GM21390 (cell line): ENCODE results near the gene UNC79.
"Not testable (repeated sequence)": the region's sequence is repeated elsewhere in the genome, so short reads cannot be mapped to it uniquely, and the experiment has no call there.

ENCODE experiments used
- ATAC-seq: cut with Tn5 transposase; IDR thresholded peaks from one replicate; pipeline ENCODE4 v1.9.1; 2021; ENCODE audit not compliant: unreplicated experiment

Gene UNC79

DNA sequence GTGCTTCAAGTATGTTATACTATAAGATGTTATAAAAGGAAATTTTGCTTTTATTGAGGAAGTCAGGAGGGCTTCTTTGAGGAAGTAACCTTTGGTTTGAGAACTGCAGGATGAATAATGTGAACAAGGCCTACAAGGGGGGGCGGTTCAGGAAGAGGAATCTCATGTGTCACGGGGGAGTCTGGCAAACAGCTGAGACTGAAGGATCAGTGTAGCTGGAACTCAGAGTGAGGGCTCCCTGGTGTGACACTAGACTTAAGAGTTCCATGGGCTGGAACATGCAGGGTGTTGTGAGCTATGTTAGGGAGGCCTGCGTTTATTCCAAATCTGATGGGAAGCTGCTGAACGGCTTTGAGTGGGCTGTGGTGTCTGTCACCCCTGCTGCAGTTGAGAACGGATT, 62.3 kb downstream of the UNC79 start:
- ATAC-seq = no peak

DNA sequence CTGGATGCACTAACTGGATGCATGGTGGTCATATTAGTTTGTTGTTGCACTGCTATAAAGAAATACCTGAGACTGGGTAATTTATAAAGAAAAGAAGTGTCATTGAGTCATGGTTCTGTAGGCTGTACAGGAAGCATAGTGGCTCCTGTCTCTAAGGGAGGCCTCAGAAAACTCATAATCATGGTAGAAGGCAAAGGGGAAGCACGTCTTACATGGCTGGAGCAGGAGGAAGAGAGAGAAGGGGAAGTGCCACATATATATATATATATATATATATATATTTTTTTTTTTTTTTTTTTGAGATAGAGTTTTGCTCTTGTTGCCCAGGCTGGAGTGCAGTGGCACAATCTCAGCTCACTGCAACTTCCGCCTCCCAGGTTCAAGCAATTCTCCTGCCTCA, 62.9 kb downstream of the UNC79 start:
- ATAC-seq = not testable (repeated sequence)

DNA sequence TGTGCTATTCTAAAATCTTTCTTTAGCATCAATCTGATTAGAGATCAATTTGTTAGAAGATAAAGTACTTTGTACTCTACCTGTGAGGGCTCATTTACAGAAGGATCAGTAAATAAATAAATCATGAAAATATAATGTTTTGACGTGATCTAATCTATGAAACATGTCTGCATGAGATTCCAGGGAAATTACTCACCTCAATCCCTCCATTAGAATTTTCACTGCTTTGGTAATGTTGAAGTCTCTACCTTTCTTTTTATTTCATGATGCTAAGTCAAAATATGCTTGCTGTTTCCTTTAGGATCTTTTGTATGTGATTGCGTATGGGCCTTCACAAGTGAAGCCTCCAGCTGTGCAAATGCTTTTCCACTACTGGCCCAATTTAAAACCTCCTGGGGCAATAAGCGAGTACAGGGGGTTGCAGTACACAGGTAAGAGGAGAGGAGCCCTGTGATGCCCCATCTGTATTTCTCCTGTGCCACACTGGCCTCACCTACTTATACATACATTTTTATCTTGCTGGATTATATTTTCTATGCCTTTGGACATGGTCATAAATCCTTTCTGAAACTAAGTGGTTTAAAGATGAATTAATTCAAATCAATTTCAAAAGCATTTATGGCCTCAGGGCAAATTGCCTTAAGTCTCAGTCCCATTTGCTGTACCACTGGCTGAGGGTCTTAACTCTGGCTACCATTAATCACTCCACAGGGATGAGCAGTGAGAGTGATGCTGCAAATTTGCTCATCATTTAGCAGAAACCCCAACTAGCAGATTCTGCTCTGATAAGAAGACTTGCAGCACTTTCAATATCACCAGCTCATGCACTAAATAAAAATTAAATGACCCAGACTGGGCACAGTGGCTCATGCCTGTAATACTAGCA, 66.4 kb downstream of the UNC79 start:
- no peak for ATAC-seq

DNA sequence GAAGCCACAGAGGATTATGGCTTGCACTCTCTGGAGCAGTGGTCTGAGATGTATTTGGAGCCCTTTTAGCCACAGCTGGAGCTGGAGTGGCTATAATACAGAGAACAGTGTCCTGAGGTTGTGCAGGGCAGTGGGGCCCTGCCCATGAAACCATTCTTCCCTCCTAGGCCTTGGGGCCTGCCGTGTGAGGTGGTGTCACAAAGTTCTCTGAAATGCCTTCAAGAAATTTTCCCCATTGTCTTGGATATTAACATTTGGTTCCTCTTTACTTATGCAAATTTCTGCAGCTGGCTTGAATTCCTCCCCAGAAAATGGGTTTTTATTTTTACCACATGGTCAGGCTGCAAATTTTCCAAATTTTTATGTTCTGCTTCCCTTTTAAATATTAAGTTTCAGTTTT, 79.3 kb downstream of the UNC79 start:
- no peak for ATAC-seq

DNA sequence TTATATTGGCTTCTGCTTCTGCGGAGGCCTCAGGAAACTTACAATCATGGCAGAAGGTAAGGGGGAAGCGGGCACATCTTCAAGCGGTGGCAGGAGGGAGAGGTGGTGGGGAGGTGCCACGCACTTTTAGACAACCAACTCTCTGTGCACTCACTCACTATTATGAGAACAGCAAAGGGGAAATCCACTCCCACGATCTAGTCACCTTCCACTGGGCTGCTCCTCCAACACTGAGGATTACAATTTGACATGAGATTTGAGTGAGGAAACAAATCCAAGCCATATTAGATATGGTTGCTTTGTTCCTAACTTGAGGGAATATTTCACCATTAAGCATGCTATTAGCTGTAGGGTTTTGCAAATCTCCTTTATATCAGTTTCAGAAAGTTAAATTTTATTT, 80.3 kb downstream of the UNC79 start:
- no peak for ATAC-seq

DNA sequence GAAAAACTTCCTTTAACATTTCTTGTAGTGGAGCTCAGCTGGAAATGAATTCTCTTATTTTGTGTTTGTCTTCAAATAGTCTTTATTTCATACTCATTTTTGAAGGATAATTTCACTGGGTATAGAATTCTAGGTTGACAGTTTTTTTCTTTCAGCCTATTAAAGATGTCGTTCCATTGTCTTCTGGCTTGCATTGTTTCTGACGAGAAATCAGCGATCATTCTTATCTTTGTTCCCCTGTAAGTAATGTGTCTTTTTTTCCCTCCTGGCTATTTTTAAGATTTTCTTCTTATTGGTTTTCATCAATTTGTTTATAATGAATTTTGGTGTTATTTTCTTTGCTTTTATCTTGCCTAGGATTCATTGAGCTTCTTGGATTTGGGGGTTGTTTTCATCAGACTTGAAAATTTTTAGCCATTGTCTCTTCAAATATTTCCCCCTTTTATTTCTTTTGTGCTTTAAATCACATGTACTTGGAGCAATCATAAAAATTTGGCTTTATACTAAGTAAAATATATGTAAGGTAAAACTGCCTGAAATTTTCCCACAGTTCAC, 89.4 kb downstream of the UNC79 start:
- no peak for ATAC-seq

DNA sequence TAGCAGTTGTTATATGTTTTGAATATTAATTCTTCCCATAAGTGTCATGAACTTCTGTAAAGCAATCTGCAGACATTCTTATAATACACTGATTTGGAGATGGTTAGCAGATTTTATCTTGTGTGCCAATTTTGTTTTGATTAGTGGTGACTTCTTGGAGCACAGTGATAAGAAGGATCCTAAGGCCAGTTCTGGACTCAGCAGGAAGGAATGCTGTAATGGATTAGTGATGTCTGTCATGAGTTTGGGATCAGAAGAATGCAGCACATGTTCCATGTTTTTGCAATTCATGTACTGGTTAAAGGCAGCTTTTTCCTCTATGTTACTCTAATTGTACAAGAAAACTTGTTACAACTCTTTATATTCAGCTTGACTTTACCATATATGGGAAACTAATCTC, 91.5 kb downstream of the UNC79 start:
- ATAC-seq = no peak

DNA sequence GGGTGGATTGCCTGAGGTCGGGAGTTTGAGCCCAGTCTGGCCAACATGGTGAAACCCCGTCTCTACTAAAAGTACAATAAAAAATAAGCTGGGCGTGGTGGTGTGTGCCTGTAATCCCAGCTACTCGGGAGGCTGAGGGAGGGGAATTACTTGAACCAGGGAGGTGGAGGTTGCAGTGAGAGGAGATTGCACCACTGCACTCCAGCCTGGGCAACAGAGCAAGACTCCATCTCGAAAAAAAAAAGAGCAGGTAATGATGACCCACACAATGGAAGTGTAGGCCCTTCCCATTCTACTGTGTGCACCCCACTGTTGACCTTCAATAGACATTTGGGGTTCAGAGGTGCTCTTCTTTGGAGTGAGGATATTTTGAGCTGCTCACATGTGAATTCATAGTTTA, 94.5 kb downstream of the UNC79 start:
- ATAC-seq = not testable (repeated sequence)

DNA sequence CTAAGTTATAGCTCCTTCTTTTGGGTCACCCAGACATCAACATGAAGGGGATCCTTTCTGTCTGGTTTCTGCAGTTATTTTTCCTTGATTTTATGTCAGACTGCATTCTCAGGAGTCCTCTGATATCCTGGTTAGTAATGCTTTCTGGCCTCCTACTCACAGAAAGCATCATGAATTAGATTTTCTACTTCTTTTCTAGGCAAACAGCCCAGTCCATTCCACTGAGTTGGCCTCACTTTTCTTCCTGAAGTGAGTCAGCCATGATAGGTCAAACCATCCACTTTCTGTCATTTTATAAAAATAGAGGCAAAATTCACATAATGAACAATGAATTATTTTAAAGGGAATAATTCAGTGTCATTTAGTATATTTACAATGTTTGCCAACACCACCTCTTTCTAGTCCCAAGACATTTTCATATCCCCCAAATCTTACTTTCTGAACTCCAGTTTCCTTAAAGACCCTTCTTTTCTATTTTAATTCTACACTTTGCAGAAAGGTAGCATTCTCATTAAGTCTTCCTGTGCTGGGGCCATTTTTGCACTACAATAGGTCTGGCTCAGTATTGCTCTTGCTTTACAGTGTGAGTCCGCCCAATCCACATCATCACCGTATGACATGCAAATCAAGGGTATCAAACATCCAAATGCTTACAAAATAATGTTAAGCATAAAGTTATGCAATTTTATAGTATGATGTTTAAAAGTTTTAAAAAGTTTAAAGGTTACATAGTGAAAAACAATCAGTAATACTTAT, 95.1 kb downstream of the UNC79 start:
- ATAC-seq = no peak

DNA sequence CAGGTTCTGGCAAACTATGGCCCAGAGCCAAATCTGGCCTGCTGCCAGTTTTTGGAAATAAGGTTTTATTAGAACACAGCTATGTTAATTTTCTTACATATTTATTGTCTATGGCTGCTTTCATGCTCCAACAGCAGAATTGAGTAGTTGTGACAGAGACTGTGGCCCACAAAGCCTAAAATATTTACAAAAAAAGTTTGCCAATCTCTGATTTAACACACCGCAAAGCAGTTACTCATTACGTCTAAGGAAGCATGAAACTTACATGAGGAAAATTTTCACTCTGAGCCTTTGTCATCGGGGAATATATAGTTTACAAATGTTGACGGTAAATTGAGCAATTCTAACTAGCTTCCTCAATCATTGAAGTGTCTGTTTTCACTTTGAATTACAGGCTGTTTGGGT, 96.5 kb downstream of the UNC79 start:
- no peak for ATAC-seq

DNA sequence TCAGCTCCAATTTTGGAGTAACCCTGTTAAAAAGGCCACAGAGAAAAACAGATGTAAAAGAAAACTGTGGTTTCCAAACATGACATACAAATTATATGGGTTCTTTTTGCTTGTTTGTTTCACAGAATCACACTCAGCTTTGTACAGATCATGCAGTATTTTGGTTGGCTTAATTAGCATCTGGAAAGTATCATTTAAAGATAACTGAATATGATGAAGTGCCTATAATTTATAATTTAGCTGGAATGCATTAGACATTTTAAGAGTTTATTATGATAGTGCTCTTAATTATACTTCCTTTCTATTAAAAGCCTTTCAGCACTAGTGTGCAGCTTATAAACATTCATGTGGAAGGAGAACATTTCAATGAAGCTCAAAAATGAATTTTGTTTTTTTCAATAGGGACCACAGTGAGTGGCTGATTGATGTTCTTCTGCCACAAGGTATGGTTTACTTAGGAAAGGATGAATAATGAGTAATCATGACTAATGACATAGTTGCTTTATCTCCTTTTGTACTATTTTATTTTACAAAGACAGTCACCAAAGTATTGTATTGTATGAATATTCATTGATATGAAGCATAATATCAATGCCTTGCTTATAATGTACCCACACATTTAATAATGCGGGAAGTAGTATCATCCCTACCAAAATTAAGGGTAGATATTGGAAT, 98.3 kb downstream of the UNC79 start:
- no peak for ATAC-seq

DNA sequence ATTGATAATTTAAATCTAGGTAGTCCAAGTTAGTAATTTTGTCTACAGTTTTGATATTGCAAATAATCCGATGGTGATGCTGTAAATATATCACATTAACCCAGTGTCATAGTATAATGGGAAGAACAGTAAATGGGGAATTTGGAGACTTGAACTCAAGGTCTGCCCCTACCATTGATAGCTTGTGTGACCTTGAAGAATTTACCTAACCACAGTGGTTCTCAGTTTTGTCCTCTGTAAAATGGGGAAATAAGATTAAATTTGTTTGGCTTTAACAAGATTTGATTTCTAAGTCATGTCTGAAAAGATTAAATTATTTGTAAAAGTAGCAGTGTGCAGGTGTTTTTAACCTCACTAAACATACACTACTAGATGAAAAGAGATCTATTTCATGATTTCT, 100.9 kb downstream of the UNC79 start:
- no peak for ATAC-seq

DNA sequence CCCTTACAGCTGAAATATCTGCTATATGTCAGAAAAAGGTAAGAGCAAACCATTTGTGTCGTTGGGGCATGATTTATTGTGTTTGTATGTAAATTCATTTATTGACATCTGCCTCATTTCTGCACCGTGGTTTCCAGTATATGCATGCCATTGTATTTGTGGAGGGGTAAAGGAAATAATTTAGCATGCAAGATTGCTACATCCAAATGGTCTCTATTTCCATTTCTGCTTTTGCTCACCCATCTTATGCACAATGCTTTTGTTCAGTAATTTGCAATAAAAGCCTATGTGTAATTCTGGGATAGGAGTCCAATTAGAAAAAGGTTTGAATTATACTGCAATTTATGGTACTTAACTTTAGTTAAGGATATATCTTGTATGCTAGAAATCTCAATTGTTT, 101.8 kb downstream of the UNC79 start:
- ATAC-seq = no peak

DNA sequence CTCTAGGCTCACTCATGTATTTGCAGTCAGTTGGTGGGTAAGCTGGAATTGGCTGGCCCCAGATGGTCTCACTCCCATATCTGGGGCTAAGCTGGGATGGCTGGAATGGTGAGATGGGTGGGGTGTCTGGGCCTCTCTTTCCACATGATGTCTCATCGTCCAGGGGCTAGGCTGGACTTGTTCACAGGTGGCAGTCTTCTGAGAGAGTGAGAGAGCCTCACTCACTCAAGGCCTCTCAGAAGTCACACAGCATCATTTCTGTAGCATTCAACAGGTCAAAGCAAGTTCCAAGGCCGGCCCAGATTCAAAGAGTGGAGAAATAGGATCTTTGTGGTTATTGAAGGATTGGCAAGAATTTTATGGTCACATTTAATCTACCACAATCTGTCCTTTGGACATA, 102.7 kb downstream of the UNC79 start:
- ATAC-seq = peak; percentile 28

DNA sequence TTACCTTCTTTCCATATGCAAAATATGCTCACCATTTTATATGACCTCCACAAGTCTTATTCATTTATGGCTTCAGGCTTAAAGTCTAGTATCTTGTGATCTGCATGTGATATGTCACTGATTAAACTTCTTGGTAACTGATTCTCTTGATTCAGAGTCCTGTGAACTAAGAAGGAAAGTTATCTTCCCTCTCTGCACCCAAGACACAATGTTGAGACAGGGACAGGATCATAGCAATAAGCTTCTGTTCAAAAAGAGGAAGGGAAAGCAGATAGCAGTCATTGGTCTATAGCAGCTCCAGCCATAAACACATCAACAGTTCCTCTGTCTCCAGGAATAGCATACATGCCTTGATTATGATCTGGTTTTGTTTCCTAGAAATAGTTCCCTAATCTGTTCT, 103.1 kb downstream of the UNC79 start:
- peak; percentile 87 for ATAC-seq

DNA sequence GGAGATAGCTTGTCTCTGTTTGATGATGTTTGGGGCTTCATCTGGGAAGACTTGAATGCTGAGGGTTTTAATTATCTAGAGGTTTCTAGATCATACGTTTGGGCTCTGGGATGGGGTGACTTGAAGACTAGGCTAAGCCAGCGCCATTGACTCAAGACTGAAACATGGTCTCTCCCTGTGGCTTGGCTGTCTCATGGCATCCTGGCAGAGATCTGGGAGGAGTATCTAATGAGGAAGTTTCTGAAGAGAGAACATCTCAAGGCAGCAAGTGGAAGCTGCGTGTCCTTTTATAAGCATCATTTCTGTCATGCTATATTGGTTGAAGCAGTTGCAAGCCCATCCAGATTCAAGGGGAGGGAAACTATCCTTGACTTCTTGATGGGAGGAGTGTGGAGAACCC, 104.8 kb downstream of the UNC79 start:
- no peak for ATAC-seq

DNA sequence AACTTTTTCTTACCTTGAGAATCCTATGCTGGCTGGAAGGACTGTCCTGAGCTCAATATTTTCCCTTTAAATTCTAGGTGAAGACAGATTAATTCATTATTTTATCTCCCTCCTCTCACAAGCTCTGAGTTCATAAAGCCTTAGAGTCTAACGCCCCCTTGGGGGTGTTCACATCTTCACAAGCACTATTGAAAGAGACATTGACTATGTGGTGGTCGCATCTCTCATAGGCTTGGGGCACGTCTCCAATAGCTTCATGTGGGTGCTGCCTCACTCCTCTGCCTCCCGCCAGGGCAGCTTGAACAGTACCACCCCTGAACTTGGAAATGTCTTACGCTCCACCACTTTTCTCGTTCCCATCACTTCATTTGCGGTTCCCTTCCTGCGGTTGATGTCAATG, 106.2 kb downstream of the UNC79 start:
- no peak for ATAC-seq

DNA sequence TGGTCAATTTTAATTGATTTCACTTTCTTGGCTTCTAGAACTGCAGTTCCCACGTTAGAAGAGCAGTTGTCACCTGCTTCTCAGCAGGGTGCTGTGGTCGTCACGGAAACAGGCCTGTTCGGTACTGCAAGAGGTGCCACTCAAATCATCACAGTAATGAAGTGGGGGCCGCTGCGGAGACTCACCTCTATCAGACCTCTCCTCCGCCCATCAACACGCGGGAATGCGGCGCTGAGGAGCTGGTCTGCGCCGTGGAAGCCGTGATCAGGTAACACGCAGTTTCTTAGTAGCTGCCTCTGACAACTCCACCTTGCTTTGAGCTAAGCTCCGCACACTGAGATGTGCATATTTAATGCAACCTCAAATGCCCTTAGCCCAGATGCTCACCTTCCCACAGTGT, 107.2 kb downstream of the UNC79 start:
- no peak for ATAC-seq

DNA sequence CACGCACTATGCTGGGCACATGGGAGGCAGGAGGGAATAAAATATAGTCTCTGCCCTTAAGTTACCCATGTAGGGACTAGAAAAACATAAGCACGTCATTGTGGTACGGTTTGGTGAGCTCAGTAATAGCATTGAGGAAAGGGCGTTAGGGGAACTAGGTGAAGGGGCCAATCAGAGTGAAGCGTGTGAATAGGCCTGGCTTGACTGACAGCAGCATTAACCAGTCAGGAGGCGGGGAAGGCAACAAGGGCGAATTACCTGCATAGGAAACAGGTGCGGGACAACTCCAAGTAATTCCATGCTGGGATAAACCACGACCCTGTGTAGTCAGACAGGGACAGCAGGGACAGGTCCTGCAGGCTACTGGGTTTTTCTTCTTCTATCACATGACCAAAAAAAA, 107.7 kb downstream of the UNC79 start:
- no peak for ATAC-seq

DNA sequence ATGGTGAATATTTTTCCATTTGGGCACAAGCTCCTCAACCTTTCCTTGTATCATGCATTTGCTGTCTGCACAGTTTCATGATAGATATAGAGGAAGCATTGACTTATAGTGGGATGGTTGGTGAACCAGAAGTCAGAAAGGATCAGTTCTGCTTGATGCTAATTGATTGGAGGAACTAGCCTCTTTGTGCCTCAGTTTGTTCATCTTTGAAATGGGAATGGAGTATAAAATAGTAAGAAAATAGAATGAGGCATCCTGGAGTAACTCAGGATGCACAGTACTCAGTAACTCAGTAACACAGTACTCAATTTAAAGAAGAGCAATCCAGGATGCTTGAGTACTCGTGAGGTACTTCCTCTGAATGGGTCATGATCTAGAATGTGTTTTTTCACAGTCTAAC, 109.5 kb downstream of the UNC79 start:
- no peak for ATAC-seq

DNA sequence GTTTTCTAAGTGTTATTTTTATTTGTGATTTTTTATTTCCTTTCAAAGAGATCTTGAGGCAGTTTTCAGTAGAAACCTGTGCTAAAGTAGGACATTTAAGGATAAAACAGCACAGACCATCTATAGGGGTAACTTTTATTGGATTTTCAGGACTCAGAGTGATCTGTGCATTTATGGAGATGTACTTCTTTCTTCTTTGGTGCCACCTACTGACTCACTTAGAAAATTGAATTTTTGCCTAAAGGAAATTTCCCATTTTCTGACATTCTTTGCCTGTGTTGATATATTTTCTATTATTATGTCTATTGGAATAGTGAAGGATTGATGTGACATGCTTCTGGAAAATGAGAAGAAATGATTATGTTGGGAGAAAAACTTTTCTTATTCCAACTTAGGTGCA, 113.0 kb downstream of the UNC79 start:
- no peak for ATAC-seq

DNA sequence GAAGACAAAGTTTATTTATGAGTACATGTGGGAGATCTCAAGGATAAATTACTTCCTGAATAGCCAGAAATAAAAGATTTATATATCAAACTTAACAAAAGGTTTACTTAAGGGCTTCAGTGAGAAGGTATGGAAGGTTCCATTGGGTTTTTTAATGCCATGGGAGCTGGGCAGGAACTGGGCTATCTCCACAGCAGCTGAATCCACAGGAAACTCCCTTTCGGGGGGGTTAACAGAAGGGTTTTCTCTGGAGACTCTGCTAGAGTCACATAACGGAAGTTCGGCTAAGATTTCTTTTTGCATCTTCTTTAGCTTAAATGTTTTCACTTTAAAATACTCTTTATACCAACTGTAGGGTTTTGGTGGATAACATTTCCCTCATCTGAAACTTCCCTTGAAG, 113.5 kb downstream of the UNC79 start:
- no peak for ATAC-seq
